Measurements from ENCODE around the gene KRTAP2-4. TPM values are rescaled to one million over a fixed set of nuclear protein-coding genes. Genes with fewer than 3 reads are reported as not detected.
"Not testable (repeated sequence)": the region's sequence is repeated elsewhere in the genome, so short reads cannot be mapped to it uniquely, and the experiment has no call there.

The KRTAP2-4 gene
- not detected for total RNA-seq

GRCh38 chr17:41065829-41066624, at the start of gene KRTAP2-4:
KRTAP2-4 (minus strand) TSS chr17:41065879; CDS start chr17:41065845, 34 bp downstream.
- DNase-seq (ENCODE audit: low spot score), result no peak
- no peak for ATAC-seq

- DNase-seq (ENCODE audit: low spot score) (no peak), ATAC-seq (no peak)
These were observed 45.6 kb upstream of the KRTAP2-4 start for GRCh38 chr17:41111151-41111885.

- ATAC-seq; DNase-seq (ENCODE audit: low spot score): not testable (repeated sequence)
These were observed 43.2 kb upstream of the KRTAP2-4 start for GRCh38 chr17:41108728-41109386.

- ATAC-seq (no peak), DNase-seq (ENCODE audit: low spot score) (no peak)
These were observed 42.3 kb upstream of the KRTAP2-4 start for GRCh38 chr17:41107941-41108450.

- not testable (repeated sequence) for ATAC-seq; DNase-seq (ENCODE audit: low spot score)
These were observed 39.7 kb upstream of the KRTAP2-4 start, which contains the start of gene KRTAP4-9 for GRCh38 chr17:41105347-41105746. KRTAP4-9 (plus strand) TSS chr17:41105389; CDS start chr17:41105389, 0 bp downstream.

GRCh38 chr17:41104386-41105038, 38.8 kb upstream of the KRTAP2-4 start:
- DNase-seq (ENCODE audit: low spot score); ATAC-seq: not testable (repeated sequence)

GRCh38 chr17:41103896-41104295, 38.2 kb upstream of the KRTAP2-4 start:
- ATAC-seq, result no peak
- no peak for DNase-seq (ENCODE audit: low spot score)

- no peak for DNase-seq (ENCODE audit: low spot score)
- ATAC-seq, result no peak
These were observed 36.0 kb upstream of the KRTAP2-4 start, which contains the start of gene KRTAP4-16 for GRCh38 chr17:41101586-41102259. KRTAP4-16 (minus strand) TSS chr17:41102209; CDS start chr17:41102209, 0 bp downstream.

- not testable (repeated sequence) for ATAC-seq
These were observed 34.2 kb upstream of the KRTAP2-4 start for GRCh38 chr17:41099682-41100480.

GRCh38 chr17:41098481-41098880, 32.8 kb upstream of the KRTAP2-4 start:
- ATAC-seq, result no peak
- no peak for DNase-seq (ENCODE audit: low spot score)

More at GRCh38 chr17:41099682-41100480, 34.2 kb upstream of the KRTAP2-4 start:
- not testable (repeated sequence) for DNase-seq (ENCODE audit: low spot score)

GRCh38 chr17:41098042-41098441, 32.4 kb upstream of the KRTAP2-4 start, which contains the start of gene KRTAP4-8:
KRTAP4-8 (minus strand) TSS chr17:41098142; CDS start chr17:41098084, 58 bp downstream.
- DNase-seq (ENCODE audit: low spot score) (no peak), ATAC-seq (no peak)

GRCh38 chr17:41096055-41096454, 30.4 kb upstream of the KRTAP2-4 start:
- no peak for ATAC-seq
- DNase-seq (ENCODE audit: low spot score), result no peak

- ATAC-seq; DNase-seq (ENCODE audit: low spot score): not testable (repeated sequence)
These were observed 23.2 kb upstream of the KRTAP2-4 start for GRCh38 chr17:41088760-41089352.

GRCh38 chr17:41084100-41084856, 18.6 kb upstream of the KRTAP2-4 start, which contains the start of gene KRTAP4-7:
KRTAP4-7 (plus strand) TSS chr17:41084150; CDS start chr17:41084207, 57 bp downstream.
- DNase-seq (ENCODE audit: low spot score); ATAC-seq: not testable (repeated sequence)

GRCh38 chr17:41083427-41083826, 17.7 kb upstream of the KRTAP2-4 start:
- DNase-seq (ENCODE audit: low spot score); ATAC-seq: not testable (repeated sequence)

GRCh38 chr17:41082626-41083025, 16.9 kb upstream of the KRTAP2-4 start:
- DNase-seq (ENCODE audit: low spot score), result no peak

GRCh38 chr17:41076788-41077187, 11.1 kb upstream of the KRTAP2-4 start:
- ATAC-seq (no peak), DNase-seq (ENCODE audit: low spot score) (no peak)

More at GRCh38 chr17:41082626-41083025, 16.9 kb upstream of the KRTAP2-4 start:
- no peak for ATAC-seq

Measured in left lobe of liver (tissue), 2 donors.